GM18517 (cell line): ENCODE data around the gene FOXC1.

Experiments
- ATAC-seq: cut with Tn5 transposase; IDR thresholded peaks from one replicate; pipeline ENCODE4 v1.9.1; 2021; ENCODE audit warnings: mild to moderate bottlenecking, moderate library complexity; ENCODE audit not compliant: unreplicated experiment

The FOXC1 gene

DNA sequence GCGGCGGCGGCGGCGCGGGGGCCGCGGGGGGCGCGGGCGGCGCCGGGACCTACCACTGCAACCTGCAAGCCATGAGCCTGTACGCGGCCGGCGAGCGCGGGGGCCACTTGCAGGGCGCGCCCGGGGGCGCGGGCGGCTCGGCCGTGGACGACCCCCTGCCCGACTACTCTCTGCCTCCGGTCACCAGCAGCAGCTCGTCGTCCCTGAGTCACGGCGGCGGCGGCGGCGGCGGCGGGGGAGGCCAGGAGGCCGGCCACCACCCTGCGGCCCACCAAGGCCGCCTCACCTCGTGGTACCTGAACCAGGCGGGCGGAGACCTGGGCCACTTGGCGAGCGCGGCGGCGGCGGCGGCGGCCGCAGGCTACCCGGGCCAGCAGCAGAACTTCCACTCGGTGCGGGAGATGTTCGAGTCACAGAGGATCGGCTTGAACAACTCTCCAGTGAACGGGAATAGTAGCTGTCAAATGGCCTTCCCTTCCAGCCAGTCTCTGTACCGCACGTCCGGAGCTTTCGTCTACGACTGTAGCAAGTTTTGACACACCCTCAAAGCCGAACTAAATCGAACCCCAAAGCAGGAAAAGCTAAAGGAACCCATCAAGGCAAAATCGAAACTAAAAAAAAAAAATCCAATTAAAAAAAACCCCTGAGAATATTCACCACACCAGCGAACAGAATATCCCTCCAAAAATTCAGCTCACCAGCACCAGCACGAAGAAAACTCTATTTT is 2.0 kb downstream of the FOXC1 start:
- ATAC-seq, result no peak

DNA sequence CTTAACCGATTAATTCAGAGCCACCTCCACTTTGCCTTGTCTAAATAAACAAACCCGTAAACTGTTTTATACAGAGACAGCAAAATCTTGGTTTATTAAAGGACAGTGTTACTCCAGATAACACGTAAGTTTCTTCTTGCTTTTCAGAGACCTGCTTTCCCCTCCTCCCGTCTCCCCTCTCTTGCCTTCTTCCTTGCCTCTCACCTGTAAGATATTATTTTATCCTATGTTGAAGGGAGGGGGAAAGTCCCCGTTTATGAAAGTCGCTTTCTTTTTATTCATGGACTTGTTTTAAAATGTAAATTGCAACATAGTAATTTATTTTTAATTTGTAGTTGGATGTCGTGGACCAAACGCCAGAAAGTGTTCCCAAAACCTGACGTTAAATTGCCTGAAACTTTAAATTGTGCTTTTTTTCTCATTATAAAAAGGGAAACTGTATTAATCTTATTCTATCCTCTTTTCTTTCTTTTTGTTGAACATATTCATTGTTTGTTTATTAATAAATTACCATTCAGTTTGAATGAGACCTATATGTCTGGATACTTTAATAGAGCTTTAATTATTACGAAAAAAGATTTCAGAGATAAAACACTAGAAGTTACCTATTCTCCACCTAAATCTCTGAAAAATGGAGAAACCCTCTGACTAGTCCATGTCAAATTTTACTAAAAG is 2.7 kb downstream of the FOXC1 start:
- ATAC-seq, result no peak

DNA sequence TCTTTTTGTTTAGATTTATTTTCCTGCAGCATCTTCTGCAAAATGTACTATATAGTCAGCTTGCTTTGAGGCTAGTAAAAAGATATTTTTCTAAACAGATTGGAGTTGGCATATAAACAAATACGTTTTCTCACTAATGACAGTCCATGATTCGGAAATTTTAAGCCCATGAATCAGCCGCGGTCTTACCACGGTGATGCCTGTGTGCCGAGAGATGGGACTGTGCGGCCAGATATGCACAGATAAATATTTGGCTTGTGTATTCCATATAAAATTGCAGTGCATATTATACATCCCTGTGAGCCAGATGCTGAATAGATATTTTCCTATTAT is 3.2 kb downstream of the FOXC1 start:
- ATAC-seq, result no peak

DNA sequence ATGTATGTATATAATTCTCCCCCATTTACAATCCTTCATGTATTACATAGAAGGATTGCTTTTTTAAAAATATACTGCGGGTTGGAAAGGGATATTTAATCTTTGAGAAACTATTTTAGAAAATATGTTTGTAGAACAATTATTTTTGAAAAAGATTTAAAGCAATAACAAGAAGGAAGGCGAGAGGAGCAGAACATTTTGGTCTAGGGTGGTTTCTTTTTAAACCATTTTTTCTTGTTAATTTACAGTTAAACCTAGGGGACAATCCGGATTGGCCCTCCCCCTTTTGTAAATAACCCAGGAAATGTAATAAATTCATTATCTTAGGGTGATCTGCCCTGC is 3.6 kb downstream of the FOXC1 start:
- ATAC-seq, result no peak

DNA sequence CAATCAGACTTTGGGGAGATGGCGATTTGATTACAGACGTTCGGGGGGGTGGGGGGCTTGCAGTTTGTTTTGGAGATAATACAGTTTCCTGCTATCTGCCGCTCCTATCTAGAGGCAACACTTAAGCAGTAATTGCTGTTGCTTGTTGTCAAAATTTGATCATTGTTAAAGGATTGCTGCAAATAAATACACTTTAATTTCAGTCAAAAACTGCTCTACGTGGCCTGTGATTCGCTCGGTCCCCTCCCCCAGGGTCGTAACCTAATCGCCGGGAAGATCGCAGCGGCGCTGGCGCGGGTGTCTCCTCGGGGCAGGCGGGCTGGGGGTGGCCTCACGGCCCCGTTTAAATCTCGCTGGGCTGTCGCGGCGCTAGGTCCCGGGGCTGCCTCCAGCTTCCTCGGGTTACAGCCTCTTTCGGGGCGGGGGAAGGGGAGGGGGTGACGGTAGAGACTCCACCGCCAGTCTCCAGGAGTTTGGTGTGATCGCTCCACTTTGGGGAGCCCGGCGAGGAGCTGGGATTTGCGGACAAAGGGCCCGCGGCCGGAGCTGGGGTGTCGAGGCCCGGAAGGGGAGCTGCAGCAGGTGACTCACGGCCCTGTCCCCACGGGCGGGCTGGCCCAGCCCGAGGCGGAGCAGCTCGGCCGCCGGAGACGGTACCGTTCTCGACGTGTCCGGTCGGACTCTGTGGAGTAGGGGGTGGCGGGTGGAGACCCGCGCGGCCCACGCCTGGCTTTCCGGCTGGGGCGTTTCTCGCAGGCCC is 4.2 kb downstream of the FOXC1 start:
- ATAC-seq, result no peak

DNA sequence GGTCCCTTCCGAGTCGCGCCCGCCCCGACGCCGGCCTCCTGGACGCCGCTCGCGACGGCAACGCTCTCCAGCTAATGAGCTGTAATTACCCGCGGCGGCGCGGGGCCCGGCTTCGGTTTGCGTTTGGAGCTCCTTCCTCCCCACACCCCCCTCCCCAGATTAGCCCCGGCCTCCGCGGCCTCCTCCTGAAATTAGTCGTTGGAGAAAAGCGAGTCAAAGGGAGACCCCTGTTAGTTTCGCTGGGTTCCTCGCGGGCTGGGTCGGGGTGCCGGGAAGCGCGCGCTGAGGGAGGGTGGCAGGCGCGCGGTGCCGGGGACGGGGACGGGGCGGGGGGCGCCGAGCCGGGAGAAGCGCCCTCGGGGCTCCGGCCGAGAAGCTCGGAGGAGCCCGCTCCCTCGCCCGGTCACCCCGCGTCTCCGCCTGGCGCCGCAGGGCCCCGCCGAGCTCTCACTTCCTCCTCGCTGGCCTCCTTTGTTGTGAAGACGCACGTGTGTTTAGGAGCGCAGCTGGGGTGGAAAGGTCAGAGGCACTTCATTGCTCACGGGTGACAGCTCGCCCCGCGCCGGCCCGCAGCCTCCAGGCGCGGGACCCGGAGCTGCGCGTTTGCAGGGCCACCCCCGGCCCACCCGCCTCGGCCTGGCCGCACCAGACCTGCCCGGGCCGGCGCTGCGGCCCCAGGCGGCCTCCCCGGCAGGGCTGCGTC is 4.9 kb downstream of the FOXC1 start:
- no peak for ATAC-seq

DNA sequence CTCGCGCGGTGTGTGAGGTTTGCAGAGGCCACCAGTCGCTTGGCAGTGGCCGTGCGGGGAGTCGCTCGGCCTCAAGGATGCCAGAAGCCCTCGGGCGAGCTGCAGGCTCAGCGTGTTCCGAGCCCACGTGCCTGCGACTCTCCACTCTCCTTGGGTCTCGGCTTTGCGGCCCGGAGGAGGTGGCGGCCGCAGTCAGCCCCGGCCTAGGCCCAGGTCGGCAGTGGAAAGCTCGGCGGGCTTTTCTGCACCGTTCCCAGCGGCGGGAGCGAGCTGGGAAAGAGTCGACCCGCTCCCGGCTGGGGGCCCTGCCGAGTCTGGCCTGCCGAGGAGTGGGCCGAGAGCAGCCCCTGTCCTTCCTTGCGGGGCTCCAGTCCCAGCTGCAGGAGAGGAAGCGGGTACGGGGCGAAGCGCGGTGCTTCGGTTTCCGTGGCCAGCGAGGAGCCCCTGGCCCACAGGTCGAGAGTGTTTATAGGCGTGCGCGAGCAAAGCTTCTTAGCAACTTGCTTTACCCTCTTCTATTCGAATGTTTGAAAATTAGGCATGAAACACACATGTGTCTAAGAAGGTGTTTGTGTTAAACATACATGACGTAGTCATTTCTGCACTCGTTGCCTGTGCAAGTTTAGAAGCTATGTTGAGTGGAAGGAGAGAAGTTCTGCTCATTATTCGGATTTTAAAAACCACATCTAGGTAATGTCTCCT is 5.6 kb downstream of the FOXC1 start:
- no peak for ATAC-seq

DNA sequence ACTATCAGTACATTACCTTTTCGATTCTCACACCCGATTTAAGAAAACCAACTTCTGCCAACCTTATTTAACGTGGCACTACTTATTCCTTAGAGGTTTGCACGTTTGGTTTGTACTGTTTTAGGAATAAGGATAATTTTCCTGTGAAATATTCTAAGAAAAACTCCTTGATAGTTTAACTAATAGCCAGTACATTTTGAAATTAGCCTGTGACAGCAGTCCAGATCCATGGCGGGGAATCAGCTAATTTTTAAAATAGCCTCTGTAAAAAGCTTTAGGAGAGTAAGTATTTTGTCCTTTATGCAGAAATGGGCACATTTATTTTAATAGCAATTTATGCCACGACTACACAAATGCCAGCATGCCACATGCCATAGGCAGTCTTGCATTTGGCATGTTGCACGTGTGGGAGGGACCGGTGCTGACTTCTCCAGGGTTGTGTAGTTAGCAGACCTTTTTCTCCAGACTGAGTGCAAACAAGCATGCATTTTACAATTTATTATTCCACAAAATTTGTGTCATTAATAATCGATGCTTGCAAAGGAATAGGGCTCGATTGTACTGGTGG is 6.2 kb downstream of the FOXC1 start:
- ATAC-seq, result no peak

DNA sequence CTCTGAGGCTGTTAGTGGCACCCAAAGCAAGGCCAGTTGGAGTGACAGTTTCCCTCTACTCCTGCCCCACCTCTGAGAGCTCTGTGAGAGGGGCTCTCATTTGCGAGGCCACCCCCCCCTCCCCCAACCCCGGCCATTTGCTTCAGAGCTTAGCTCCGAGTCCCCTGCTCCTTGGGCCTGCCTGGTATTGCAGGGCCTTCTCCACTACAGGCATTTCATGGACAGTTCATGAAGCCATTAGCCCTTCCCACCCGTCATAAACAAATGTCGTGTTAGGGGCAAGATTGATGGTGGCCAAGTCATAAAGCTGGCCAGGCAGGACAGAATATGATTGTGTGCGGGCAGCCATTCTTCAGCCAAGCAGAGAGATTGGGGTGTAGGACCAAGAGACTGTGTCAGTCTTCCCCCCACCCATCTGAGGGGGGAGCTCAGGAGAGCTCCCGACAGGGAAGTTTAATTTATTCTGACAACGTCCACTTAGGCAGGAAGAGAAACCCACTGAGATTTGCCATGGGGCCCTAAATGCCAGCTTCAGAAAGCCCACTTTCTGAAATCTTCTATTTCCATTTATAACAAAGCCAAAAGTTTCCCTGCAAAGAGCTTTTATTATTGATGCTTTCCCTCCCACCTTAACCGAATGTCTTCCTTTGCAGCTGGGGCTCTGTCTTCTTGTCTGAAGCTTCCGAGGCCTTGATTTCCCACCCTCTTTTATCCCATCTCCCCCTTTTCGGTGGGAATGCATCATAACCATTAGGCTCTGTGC is 7.2 kb downstream of the FOXC1 start:
- no peak for ATAC-seq

DNA sequence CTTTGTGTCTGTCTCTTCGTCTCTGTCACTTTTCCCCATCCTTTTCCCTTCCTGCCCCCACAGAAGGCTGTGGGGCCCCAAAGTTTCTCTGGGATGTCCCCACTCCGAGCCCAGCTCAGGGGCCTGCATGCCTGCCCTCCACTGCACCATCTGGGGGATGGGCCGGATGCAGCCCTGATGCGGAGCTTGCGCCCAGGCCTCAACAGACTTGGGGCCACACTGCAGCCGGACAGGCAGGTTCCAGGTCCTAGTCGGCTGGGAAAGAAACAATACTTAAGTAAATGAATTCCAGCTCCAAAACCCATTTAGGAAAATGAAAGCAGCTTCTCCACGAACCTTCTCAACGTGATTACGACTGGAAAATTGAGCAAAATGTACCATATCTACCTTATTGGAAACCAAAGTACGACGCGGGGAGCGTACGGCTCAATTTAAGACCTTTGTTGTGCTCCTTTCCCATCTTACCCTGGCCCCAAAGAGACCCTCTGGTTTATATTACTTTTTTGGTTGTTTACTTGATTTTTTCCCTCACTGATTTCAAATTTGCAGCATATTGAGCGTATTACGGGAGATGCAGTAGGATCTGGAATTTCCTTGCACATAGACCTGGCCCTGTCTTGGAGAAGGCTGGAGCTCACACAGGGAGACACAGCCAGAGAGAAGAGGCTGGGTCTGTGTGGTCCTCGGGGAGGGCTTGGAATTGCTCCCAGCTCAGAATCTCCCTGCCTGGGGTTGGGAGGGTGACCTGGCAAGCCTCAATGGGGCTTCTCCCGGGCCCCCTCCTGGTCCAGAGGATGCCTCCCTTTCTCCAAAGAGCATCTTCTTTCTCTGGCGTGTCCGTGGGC is 8.0 kb downstream of the FOXC1 start:
- no peak for ATAC-seq

DNA sequence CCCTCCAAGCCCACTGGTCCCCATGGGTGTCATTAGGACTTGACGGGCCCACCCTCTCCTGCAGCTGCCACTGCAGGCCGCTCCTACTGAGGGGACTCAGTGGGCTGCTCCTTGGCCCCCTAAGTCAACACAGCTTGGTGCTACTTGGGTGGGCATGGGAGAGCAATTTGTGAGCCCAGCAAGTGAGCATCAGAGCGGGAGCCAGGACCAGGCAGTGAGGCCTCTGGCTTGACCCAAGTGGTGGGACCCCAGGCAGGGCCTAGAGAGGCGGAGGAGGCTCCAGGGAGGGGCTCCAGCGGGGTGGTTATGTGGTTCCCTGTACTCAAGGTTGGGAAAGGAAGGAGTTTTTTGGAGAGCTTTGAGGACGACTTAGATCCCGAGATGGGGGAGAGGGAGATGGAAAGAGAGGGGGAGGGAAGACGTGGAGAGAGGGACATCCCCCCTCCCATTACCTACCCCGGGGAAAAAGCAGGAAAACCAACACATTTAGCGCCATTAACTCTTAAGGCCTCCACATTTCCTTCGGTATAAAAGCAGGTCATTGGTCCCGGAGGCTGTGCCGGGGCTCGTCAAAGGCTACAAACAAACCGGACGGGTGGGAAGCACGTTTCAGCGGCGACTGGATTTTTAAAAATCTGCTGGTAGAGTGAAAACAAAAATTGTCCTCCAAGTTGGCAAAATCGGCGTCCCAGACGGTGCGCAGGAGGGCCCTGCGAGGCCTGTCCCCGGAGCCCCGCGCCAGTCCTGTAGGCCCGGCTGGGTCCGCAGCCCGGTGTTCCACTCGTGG is 8.8 kb downstream of the FOXC1 start:
- no peak for ATAC-seq

DNA sequence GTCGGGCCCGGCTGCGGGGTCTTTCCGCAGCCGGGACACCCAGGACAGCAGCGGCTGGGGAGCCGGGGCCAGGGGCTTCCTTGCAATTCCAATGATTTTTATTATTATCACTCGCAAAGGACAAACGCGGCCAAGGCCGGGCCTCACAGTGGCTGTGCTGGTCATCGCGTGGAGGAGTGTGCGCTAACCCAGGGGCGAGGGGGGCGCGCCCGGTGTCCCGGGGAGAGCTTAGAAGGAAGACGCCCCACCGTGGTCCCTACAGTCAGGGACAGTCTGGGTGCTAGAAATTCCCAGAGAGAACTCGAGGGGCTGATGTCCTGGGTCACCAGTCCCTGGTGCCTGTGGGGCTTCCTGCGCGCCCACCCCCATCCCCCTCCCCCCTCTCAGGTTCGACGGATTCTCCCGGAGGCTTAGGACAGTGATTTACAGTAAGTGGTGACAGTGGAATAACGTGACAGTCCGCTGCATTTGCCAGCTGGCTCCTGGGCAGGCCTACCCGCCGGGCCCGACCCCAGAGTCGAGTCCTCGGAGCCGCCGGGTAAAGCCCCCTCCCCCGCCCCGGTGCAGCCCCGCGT is 9.5 kb downstream of the FOXC1 start:
- no peak for ATAC-seq

DNA sequence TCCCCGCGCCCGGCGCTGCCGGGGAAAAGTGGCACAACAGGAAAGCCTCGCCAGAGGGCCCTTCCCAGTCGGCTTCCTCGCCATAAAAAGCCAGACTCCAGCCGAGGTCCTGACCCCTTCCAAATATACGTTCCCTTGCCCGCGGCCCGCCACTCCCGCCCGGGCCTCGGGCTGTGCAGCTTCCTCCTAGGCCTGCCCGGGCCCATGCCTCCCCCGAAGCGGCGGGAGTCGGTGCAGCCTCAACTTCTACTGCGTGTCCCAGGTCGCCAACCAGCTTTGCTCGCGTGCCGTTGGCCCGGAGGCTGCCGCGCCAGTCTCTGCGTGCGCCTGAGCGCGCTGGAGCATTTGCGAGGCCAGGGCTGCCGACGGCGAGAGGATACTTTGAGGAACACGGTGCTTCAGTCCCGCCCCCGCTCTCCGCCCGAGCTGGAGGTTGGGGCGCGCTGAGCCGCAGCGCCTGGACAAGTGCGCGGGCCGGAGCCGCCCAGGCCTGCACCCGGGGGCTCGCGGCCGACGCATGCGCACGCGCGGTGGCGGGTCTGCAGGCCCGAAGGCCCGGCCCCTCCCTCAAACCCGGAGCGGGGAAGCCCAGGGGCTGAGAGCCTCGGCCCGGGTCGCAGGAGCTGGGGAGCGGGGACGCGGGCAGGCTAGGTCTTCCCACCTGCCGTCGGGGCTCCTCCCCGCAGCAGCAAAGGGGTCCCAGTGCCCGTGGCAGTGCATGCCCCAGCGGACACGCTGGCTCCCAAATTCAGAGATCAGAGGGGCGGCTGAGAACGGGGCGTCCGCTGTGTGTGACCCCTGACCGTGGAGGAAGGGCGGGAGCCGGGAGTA is 10.2 kb downstream of the FOXC1 start:
- no peak for ATAC-seq

DNA sequence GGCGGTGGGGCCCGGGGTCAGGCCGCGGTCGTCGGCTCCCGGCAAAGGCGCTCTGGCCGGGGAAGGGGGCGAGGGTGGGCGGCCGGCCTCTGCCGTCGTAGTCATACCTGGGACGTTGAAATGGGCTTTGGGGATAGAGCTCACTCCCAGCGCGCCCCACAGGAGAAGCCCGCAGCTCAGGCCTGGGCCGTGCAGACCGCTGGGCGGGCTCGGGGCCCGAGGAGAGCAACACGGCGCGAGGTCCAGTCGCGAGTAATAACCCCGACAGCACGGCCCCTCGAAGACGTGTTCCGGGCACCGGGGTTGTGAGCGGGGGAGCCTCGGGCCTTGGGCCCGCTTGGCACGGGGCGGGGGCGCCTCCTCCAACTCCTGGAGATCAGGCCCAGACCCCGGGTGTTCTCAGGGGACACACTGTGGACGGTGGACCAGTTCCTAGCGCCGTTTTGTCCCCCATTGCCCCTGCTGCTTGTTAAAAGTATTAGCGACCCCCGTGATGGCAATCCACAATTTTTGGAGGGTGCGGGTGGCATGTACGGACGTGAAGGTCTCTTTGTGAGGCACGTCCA is 10.9 kb downstream of the FOXC1 start:
- ATAC-seq, result no peak

DNA sequence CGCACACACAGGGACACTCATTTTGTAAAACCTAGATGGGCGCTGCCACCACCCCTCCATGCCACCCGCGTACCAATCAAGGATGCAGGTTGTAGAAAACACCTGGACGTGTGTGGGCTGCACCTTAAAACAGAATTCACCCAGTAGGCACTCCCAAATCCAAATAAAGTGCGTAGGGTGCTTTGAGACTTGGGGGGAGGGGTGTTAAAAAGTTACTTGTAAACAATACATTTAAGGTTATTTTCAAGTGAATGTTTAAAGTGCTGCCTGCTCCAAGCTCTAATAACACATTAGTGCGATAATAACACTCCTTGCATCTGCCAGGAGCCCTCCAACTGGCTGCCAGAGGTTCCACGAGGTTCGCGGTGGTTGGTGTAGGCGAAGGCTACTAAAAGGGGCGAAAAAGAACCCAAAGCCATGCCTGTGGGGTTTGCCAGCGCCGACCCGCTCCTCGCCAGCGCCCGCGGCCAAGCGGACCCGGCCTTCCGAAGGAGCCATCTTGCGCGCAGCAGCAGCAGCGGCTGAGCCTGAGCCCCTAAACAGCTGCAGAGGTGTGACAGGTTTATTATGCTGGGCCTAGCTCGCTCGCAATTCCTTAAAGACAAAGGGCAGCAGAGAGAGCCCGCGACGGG is 11.5 kb downstream of the FOXC1 start:
- no peak for ATAC-seq

DNA sequence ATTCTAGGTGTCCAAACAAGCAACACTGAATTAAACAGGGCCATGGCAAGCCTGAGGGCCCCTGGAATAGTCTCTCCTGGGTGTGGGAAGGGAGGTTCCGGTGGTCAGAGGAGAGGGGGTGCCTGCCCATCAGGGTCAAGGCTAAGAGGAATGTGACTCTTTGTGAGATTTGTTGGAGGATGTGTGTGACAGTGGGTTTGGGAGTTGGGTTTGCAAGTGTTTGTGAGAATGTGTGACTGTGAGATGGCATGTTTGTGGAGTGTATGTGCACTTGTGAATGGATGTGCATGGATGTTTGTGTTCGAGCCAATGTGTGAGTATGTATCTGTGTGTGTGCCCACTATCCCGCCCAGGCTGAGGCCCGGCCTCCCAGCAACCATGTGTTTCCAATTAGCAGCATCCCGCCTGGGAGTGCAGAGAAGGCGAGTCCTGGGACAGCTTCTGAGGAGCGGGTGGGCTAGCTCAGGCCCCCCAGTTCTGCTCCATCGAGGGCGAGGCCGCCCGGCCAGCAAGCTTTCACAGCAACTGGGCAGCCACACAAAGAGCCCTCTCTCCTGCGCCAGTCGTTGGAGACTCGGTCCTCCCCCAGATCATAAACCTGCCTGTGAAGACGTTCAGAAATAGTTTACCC is 12.6 kb downstream of the FOXC1 start:
- ATAC-seq, result no peak
